Measurements from ENCODE around the gene CLEC16A. TPM values are rescaled to one million over a fixed set of nuclear protein-coding genes. Genes with fewer than 3 reads are reported as not detected.

Gene CLEC16A
- total and polyA plus RNA-seq, 9 of the 15 experiments (the other 6 are each of a cell fraction or from before 2014, with no cell fraction given): 1.00 to 22.3 (median 10.0) TPM

DNA sequence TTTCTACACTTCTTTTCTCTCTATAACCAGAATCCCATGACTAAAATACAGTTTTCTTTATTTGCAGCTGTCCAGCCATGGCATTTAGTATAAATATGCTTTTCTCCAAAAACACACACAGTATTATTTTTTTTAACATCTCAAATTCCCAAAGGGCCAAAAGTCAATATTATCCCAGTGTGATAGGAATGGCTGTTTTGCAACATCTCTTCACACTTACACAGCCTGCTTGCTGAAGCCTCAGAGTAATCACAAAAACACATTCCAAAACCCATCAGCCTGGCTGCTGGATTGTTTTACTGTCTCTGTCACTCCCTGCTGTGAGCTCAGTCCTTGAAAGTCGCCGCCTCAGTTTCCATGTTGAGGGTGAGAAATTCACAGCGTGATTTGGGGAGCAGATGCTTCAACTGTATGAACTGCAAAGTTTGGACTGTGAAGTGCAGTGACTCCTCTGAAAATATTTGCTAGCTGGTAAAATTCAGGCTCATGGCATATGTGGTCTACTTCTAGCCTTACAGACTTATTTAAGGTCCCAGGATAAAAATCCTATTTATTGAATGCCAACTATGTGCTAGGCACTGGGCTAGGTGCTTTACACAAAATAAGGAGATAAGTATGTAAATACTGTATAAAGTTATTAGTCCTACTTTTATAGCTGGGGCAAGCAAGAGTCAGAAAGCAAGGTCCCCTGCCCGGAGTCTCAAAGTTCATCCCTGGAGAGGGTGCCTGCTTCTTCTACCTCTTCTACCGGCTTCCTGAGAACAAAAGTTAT is 195.1 kb downstream of the CLEC16A start (continued):
- no peak for TF ChIP-seq ZNF766 (CRISPR knock-in tag; conservative IDR thresholded peaks at IDR 0.05)
- TF ChIP-seq KLF13 (tag; IDR thresholded peaks at IDR 0.05; ENCODE audit: borderline replicate concordance, low read depth): no peak

DNA sequence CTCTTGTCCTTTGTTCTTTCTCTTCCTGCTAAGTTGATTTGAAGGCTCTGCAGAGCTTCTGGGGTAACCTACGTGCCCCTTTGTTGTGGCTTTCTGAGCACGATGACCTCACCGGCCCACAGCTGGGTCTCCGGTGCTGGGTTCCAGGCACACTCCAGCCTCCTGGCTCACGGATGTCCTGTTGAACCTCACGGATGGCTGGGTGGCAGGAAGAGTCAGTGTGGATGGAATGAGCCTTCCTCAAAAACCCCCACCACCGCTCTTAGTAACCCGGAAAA is 195.7 kb downstream of the CLEC16A start:
- H3K27me3 ChIP-seq (ENCODE audit: control insufficient read depth in 2 of 2, insufficient read depth in 2 of 2, low read length in 2 of 2): no peaks in the 10 kb centered on the region
- H3K4me1 ChIP-seq (replicated peaks in 1 of 2; ENCODE audit: control insufficient read depth in 2 of 2, insufficient read depth in 2 of 2, low read length in 2 of 2): peaks cover 0 to 23% of the 10 kb centered on the region in 2 experiments; a peak in 2 of 5 replicates
- no peaks in the 10 kb centered on the region for H4K20me1 ChIP-seq (replicated peaks; ENCODE audit: control insufficient read depth, insufficient read depth, low read length)
- no peak overlapping the region for H3K27ac ChIP-seq (ENCODE audit: extremely low read depth, low read depth, low read length)
- H3K9me1 ChIP-seq (ENCODE audit: control insufficient read depth, insufficient read depth, low read length): no peaks in the 10 kb centered on the region
- peaks cover 11% of the 10 kb centered on the region; the same call in 1 of the 3 replicates for H3K36me3 ChIP-seq (ENCODE audit: control insufficient read depth, insufficient read depth, low read length)
- FAIRE-seq: no peak
- TF ChIP-seq, protein P1, sequence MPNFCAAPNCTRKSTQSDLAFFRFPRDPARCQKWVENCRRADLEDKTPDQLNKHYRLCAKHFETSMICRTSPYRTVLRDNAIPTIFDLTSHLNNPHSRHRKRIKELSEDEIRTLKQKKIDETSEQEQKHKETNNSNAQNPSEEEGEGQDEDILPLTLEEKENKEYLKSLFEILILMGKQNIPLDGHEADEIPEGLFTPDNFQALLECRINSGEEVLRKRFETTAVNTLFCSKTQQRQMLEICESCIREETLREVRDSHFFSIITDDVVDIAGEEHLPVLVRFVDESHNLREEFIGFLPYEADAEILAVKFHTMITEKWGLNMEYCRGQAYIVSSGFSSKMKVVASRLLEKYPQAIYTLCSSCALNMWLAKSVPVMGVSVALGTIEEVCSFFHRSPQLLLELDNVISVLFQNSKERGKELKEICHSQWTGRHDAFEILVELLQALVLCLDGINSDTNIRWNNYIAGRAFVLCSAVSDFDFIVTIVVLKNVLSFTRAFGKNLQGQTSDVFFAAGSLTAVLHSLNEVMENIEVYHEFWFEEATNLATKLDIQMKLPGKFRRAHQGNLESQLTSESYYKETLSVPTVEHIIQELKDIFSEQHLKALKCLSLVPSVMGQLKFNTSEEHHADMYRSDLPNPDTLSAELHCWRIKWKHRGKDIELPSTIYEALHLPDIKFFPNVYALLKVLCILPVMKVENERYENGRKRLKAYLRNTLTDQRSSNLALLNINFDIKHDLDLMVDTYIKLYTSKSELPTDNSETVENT (CRISPR knock-in tag; IDR thresholded peaks at IDR 0.05): no peak
- no peak for TF ChIP-seq SMARCA4 (IDR thresholded peaks at IDR 0.05)
- no peak for TF ChIP-seq ZNF76 (CRISPR knock-in tag; IDR thresholded peaks at IDR 0.05; ENCODE audit: borderline replicate concordance)
- H3K79me2 ChIP-seq (ENCODE audit: control insufficient read depth, insufficient read depth, low read length): no peaks in the 10 kb centered on the region
- no peak for DNase-seq (ENCODE audit: extremely low read depth in 1 of 4, low spot score in 3 of 4)
- BruUV-seq (replicated peaks): no TSS peak
- ATAC-seq: no peak
- 56% methylated on average over 8 of the region's 8 CpGs for WGBS (ENCODE audit: insufficient coverage, low coverage, missing lambda C conversion rate)
- POLR2A ChIA-PET: no interaction called here
- CTCF ChIA-PET (ENCODE audit: low intra/inter-chr PET ratio): no interaction called here
- in situ Hi-C loops (cut with MboI) (no loop called here), intact Hi-C loops (cut with micrococcal nuclease) (no loop called here)
- no peaks in the 10 kb centered on the region for H3K9me3 ChIP-seq (replicated peaks; ENCODE audit: control insufficient read depth, insufficient read depth, low read depth, low read length)
- H3K4me3 ChIP-seq: no peak overlapping the region
- no peak overlapping the region for H3K9ac ChIP-seq (ENCODE audit: insufficient read depth in 1 of 2, low read depth in 2 of 2, low read length in 2 of 2)
- H2AFZ ChIP-seq (ENCODE audit: low read depth, low read length): no peak overlapping the region
- H3K4me2 ChIP-seq (ENCODE audit: insufficient read depth, low read length): no peak overlapping the region

Data from K562 (cell line).